Prostate gland (tissue), 2 donors: ENCODE measurements around the gene COX19. TPM values are rescaled to one million over a fixed set of nuclear protein-coding genes. Genes with fewer than 3 reads are reported as not detected.
"Not testable (repeated sequence)": the region's sequence is repeated elsewhere in the genome, so short reads cannot be mapped to it uniquely, and the experiment has no call there.

ENCODE experiments used
- DNase-seq: peaks from one replicate; pipeline ENCODE4 v3.0.0-alpha.2; 2019; ENCODE audit warnings: low spot score
- H3K27ac ChIP-seq, 2 donors: fragments of 200-600 bp; sonication (generic); 2 replicates each; pipeline ENCODE4 v1.5.1; 2017 to 2019
- H3K27me3 ChIP-seq: fragments of 200-600 bp; sonication (generic); replicated peaks from 2 replicates; pipeline ENCODE4 v1.5.1; 2019; ENCODE audit not compliant: insufficient read depth
- H3K36me3 ChIP-seq, 2 donors: fragments of 200-600 bp; sonication (generic); 1 replicate in 1 of 2; 2 replicates in 1 of 2; pipeline versions ENCODE4 v1.5.1 to v1.8.1; 2017 to 2019
- H3K4me1 ChIP-seq: fragments of 200-600 bp; sonication (generic); replicated peaks from 2 replicates; pipeline ENCODE4 v1.5.1; 2019
- H3K4me3 ChIP-seq, 2 donors: fragments of 200-600 bp; sonication (generic); 2 replicates each; pipeline ENCODE4 v1.5.1; 2017 to 2019
- H3K9me3 ChIP-seq: fragments of 200-600 bp; sonication (generic); 2 replicates; pipeline ENCODE4 v1.5.1; 2017
- POLR2A ChIP-seq: fragments of 450-650 bp; IDR thresholded peaks from one replicate; pipeline ENCODE4 v1.6.1; 2016; ENCODE audit warnings: antibody characterized with exemption, mild to moderate bottlenecking
- POLR2AphosphoS5 ChIP-seq: sonication (generic); formaldehyde crosslinking; IDR thresholded peaks from one replicate; pipeline ENCODE4 v1.6.1; 2017; ENCODE audit warnings: antibody characterized with exemption
- WGBS: methylation state at CpG from one replicate; pipeline ENCODE4 v1.1.5; 2018; 5-methylcytosine and 5-hydroxymethylcytosine counted together
- intact Hi-C: fragments of 100-400 bp; cut with DNase I; formaldehyde crosslinking; loops from one replicate; pipeline ENCODE4 v1.14.2; 2022
- total RNA-seq, 2 donors: library from RNA; depleted of rRNA; stranded (reverse); fragments of >200 nt; gene quantifications; one replicate each; pipeline ENCODE4 v1.1.0, GENCODE V29; 2016
- TF ChIP-seq, protein P1 (sequence below), 4 experiments: fragments of 200-600 bp in 2 of 4; fragments of 450-650 bp in 2 of 4; sonication (generic) in 2 of 4; IDR thresholded peaks; 1 replicate in 3 of 4; 2 replicates in 1 of 4; pipeline ENCODE4 v1.5.1; 2016 to 2019; ENCODE audit warnings: antibody characterized with exemption in 4 of 4, mild to moderate bottlenecking in 2 of 4, moderate library complexity in 2 of 4

COX19 gene
- total RNA-seq, 2 donors from 2014 or later = 11.3 to 17.0 TPM

DNA sequence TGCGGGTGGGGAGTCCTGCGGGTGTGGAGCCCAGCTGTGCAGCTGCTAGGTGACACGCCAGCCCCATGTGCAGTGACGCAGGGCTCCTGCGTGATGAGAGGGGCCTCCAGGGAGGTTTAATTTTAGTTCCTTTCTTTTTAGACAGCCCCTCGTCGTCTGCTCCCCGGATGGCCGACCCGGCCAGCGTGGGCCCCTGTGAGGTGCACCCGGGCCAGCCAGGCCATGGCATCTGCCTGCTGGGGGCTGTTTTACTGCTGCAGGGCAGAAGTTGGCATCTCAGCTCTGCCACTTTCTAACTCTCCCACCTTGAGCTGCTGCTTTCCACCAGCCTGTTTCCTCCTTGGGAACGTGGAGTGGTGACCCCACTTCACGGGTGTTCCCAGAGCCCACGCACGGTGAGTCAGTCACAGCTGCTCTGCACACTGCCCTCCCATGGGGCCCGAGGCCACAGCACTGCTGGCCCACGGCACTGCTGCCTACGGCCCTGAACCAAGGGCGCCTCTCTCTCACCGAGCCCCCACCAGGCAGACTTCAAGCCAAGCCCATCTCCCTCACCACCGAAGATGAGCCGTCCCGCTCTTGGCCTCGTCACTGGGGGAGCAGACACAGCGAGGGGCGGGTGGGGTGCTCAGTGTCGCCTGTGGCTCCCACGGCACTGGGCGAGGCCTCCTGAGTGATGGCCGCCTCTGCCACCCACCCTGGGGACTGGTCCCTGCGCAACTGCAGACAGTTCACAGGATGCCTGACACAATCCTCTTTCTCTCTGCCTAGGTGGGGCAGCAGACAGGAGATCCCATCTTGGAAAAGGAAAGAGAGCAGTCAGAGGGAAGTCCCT lies 28.9 kb upstream of the COX19 start:
- TF ChIP-seq POLR2AphosphoS5 (no peak), POLR2A (no peak)
- TF ChIP-seq, protein P1, sequence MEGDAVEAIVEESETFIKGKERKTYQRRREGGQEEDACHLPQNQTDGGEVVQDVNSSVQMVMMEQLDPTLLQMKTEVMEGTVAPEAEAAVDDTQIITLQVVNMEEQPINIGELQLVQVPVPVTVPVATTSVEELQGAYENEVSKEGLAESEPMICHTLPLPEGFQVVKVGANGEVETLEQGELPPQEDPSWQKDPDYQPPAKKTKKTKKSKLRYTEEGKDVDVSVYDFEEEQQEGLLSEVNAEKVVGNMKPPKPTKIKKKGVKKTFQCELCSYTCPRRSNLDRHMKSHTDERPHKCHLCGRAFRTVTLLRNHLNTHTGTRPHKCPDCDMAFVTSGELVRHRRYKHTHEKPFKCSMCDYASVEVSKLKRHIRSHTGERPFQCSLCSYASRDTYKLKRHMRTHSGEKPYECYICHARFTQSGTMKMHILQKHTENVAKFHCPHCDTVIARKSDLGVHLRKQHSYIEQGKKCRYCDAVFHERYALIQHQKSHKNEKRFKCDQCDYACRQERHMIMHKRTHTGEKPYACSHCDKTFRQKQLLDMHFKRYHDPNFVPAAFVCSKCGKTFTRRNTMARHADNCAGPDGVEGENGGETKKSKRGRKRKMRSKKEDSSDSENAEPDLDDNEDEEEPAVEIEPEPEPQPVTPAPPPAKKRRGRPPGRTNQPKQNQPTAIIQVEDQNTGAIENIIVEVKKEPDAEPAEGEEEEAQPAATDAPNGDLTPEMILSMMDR (IDR thresholded peaks at IDR 0.05) = no peak
- Histone ChIP-seq H3K4me1 (no peaks in the 10 kb centered on the region), H3K36me3 (no peaks in the 10 kb centered on the region), H3K4me3 (no peak overlapping the region), H3K27me3 (no peaks in the 10 kb centered on the region), H3K27ac (no peak overlapping the region), H3K9me3 (no peaks in the 10 kb centered on the region)
- no peak for DNase-seq
- intact Hi-C loops = no loop called here
- 85% methylated on average over 32 of the region's 32 CpGs for WGBS

DNA sequence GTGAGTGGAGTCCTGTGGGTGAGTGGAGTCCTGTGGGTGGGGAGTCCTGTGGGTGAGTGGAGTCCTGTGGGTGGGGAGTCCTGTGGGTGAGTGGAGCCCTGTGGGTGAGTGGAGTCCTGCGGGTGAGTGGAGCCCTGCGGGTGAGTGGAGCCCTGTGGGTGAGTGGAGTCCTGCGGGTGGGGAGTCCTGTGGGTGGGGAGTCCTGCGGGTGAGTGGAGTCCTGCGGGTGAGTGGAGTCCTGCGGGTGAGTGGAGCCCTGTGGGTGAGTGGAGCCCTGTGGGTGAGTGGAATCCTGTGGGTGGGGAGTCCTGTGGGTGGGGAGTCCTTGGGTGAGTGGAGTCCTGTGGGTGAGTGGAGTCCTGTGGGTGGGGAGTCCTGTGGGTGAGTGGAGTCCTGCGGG lies 27.1 kb upstream of the COX19 start:
- WGBS = 65% methylated on average over 2 of the region's 7 CpGs
- DNase-seq, H3K4me1 ChIP-seq, H3K27ac ChIP-seq, H3K9me3 ChIP-seq, intact Hi-C loops, H3K36me3 ChIP-seq, H3K4me3 ChIP-seq, H3K27me3 ChIP-seq: not testable (repeated sequence)

DNA sequence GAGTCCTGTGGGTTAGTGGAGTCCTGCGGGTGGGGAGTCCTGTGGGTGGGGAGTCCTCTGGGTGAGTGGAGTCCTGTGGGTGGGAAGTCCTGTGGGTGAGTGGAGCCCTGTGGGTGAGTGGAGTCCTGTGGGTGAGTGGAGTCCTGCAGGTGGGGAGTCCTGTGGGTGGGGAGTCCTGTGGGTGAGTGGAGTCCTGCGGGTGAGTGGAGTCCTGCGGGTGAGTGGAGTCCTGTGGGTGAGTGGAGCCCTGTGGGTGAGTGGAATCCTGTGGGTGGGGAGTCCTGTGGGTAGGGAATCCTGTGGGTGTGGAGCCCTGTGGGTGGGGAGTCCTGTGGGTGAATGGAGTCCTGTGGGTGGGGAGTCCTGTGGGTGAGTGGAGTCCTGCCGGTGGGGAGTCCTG lies 26.7 kb upstream of the COX19 start:
- 94% methylated on average over 4 of the region's 4 CpGs for WGBS
- intact Hi-C loops, H3K9me3 ChIP-seq, DNase-seq, H3K4me3 ChIP-seq, H3K36me3 ChIP-seq, H3K4me1 ChIP-seq, H3K27ac ChIP-seq, H3K27me3 ChIP-seq: not testable (repeated sequence)

DNA sequence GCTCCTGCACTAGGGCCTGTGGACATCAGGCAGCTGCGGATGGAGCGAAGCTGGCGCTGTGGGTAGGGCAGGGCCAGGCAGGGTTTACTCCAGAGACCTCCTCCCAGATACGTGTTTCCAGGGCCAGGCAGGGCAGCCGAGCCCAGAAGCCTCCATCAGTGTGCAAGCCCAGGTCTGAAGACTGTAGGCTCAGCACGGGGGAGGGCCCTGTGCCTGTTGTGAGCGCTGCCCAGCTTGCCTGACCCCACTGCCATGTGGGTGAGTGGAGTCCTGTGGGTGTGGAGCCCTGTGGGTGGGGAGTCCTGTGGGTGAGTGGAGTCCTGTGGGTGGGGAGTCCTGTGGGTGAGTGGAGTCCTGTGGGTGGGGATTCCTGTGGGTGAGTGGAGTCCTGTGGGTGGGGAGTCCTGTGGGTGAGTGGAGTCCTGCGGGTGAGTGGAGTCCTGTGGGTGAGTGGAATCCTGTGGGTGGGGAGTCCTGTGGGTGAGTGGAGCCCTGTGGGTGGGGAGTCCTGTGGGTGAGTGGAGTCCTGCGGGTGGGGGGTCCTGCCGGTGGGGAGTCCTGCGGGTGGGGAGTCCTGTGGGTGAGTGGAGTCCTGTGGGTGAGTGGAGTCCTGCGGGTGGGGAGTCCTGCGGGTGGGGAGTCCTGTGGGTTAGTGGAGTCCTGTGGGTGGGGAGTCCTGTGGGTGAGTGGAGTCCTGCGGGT lies 25.9 kb upstream of the COX19 start:
- 83% methylated on average over 14 of the region's 14 CpGs for WGBS
- H3K4me3 ChIP-seq, intact Hi-C loops, H3K36me3 ChIP-seq, H3K9me3 ChIP-seq, H3K27ac ChIP-seq, H3K4me1 ChIP-seq, H3K27me3 ChIP-seq, DNase-seq: not testable (repeated sequence)

DNA sequence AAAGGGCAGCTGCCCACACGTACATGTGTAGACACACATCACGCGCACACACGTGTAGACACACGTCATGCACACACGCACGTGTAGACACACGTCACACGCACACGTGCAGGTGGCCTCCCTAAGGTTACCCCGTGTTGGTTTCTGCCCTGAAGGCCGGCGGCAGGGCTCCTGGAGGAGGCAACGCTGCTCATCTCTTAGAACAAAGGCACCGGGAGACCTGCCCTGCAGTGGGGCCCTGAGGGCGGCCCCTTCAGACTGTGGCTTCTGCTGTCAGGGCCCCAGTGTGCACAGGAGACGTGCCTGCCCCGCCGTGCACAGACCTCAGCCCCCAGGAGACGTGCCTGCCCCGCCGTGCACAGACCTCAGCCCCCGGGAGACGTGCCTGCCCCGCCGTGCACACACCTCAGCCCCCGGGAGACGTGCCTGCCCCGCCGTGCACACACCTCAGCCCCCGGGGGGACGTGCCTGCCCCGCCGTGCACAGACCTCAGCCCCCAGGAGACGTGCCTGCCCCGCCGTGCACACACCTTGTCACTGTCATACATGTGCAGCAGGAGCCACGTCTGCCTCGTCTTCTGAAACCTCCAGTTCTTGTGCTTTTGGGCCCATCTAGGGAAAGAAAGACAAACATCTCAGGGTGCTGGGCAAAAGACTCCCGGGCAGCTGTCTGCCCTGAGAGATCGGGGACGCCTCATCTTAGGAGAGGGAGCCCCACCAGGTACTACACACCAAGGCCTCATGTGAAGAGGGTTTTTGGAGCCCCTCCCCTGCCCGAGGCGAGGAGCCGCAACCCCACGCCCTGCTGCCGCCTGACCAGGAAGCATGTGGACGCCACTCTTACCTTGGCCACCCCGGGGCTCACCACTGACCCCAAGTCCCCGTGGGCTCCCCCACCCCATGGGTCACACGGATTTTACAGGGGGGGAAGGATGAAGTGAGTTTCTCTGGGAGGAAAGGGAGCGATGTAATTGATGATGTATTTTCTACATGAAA lies 24.9 kb upstream of the COX19 start:
- Histone ChIP-seq H3K4me1 (no peaks in the 10 kb centered on the region), H3K27ac (no peak overlapping the region), H3K27me3 (no peaks in the 10 kb centered on the region), H3K4me3 (no peak overlapping the region), H3K36me3 (no peaks in the 10 kb centered on the region), H3K9me3 (no peaks in the 10 kb centered on the region)
- intact Hi-C loops = no loop called here
- DNase-seq = no peak
- WGBS = 83% methylated on average over 50 of the region's 52 CpGs
- TF ChIP-seq POLR2A (no peak), POLR2AphosphoS5 (no peak)
- TF ChIP-seq, protein P1 (IDR thresholded peaks at IDR 0.05) = no peak
